ENCODE measurements around the gene KLHL30. TPM values are rescaled to one million over a fixed set of nuclear protein-coding genes. Genes with fewer than 3 reads are reported as not detected.
A peak's percentile ranks its signal among the peaks of the same experiment; 100 is the strongest.

Gene KLHL30
- total RNA-seq, 1 experiment from 2014 or later, result not detected

DNA sequence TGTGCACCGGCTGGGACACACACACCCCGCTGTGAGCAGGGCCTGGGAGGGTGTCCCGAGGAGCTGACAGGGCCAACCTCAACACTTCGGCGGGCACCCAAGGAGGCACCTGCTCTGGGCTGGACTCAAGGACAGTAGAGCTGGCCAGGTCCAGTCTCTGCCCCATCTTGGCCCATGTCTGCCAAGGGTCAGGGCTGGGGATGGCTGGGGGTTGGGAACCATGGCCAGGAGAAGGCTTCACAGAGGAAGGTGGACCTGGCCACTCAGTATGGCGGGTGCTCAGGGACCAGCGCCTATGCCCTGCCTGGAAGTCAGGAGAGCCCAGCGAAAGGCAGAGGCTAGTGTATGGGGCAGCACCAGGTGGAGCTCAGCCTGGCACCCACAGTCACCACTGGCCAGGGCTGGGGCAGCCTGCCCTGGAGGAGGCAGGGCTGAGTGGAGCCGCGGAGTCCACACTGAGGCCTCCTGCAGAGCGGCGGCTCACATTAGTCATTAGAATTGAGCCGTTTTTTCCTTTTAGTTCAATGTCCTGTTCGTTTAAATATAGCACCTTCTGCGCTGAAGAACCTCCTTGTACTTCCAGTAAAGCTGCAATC is 24.5 kb downstream of the KLHL30 start:
- no peaks in the 10 kb centered on the region for H3K4me1 ChIP-seq (ENCODE audit: insufficient read depth, low read length)
- no peak overlapping the region for H2BK12ac ChIP-seq (ENCODE audit: insufficient read length, low read depth, low read length)
- WGBS (ENCODE audit: extremely low coverage, insufficient read length, low lambda C conversion rate), result no CpG with 5 or more reads among the region's 15 CpGs
- no peaks in the 10 kb centered on the region for H3K79me1 ChIP-seq (ENCODE audit: insufficient read depth, low read depth, low read length, poor library complexity, severe bottlenecking)
- H3K27me3 Mint-ChIP-seq (ENCODE audit: low read depth), result peaks cover 62% of the 10 kb centered on the region
- H4K20me1 ChIP-seq (ENCODE audit: control insufficient read depth, insufficient read depth, insufficient read length), result no peaks in the 10 kb centered on the region
- peak overlapping the region; percentile 32 for H3K4me2 ChIP-seq (ENCODE audit: insufficient read depth, insufficient read length, low read length)
- no peak for DNase-seq
- H3K36me3 Mint-ChIP-seq (ENCODE audit: insufficient read depth in 1 of 3, low read depth in 3 of 3), result peaks cover 0 to 5% (median 0%) of the 10 kb centered on the region in 3 experiments; a peak in 2 of 7 replicates
- no peak overlapping the region for H3K27ac ChIP-seq (ENCODE audit: insufficient read length, low read depth, low read length)
- H3K4me3 Mint-ChIP-seq, result peak overlapping the region; percentile 33 to 62; a peak in 3 of 5 replicates
- no peak overlapping the region for H2BK5ac ChIP-seq (ENCODE audit: insufficient read length, low read length)
- H3K9me3 Mint-ChIP-seq, result peaks cover 0 to 4% of the 10 kb centered on the region in 2 experiments; a peak in 1 of 5 replicates
- peaks cover 15% of the 10 kb centered on the region; the same call in 1 of the 2 replicates for H3K27me3 ChIP-seq (ENCODE audit: insufficient read depth, low read length)
- peaks cover 11 to 14% of the 10 kb centered on the region in 2 experiments for H3K4me1 Mint-ChIP-seq
- no peak overlapping the region for H2BK15ac ChIP-seq (ENCODE audit: low read depth, low read length)
- H4K5ac ChIP-seq (ENCODE audit: insufficient read length, low read depth, low read length), result no peak overlapping the region
- peaks cover 10% of the 10 kb centered on the region for H3K23me2 ChIP-seq (ENCODE audit: insufficient read length, low read depth, low read length, poor library complexity, severe bottlenecking)
- H2AFZ ChIP-seq (ENCODE audit: low read length), result no peak overlapping the region
- no peak overlapping the region for H2BK120ac ChIP-seq (ENCODE audit: low read depth, low read length, poor library complexity, severe bottlenecking)
- no peaks in the 10 kb centered on the region for H3K9me3 ChIP-seq (ENCODE audit: control insufficient read depth, low read depth, low read length)
- no peak overlapping the region for H3K9ac ChIP-seq (ENCODE audit: extremely low read depth, insufficient read length, low read length)
- no peak overlapping the region for H4K8ac ChIP-seq (replicated peaks; ENCODE audit: insufficient read length, low read depth, low read length)
- no peaks in the 10 kb centered on the region for H3K79me2 ChIP-seq (ENCODE audit: insufficient read depth, low read length)
- H3K56ac ChIP-seq (ENCODE audit: insufficient read length, low read depth, low read length), result no peak overlapping the region
- no peak overlapping the region for H3K23ac ChIP-seq (ENCODE audit: insufficient read length, low read depth, low read length)
- H4K91ac ChIP-seq (ENCODE audit: insufficient read length, low read depth, low read length), result no peak overlapping the region
- TF ChIP-seq, protein P1, sequence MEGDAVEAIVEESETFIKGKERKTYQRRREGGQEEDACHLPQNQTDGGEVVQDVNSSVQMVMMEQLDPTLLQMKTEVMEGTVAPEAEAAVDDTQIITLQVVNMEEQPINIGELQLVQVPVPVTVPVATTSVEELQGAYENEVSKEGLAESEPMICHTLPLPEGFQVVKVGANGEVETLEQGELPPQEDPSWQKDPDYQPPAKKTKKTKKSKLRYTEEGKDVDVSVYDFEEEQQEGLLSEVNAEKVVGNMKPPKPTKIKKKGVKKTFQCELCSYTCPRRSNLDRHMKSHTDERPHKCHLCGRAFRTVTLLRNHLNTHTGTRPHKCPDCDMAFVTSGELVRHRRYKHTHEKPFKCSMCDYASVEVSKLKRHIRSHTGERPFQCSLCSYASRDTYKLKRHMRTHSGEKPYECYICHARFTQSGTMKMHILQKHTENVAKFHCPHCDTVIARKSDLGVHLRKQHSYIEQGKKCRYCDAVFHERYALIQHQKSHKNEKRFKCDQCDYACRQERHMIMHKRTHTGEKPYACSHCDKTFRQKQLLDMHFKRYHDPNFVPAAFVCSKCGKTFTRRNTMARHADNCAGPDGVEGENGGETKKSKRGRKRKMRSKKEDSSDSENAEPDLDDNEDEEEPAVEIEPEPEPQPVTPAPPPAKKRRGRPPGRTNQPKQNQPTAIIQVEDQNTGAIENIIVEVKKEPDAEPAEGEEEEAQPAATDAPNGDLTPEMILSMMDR (conservative IDR thresholded peaks at IDR 0.05), result no peak
- no peak overlapping the region for H3T11ph ChIP-seq (ENCODE audit: low read length)
- H3K4ac ChIP-seq (ENCODE audit: low read depth, low read length), result no peak overlapping the region
- no peak overlapping the region for H3K18ac ChIP-seq (ENCODE audit: insufficient read length, low read depth, low read length)
- no peak overlapping the region for H3K27ac Mint-ChIP-seq
- no peak overlapping the region for H2BK20ac ChIP-seq (ENCODE audit: low read depth, low read length, poor library complexity, severe bottlenecking)
- H2AK5ac ChIP-seq (ENCODE audit: insufficient read length, low read length), result no peak overlapping the region
- H3K14ac ChIP-seq (ENCODE audit: insufficient read depth, low read length), result no peak overlapping the region
